Activated CD4-positive, alpha-beta T cell treated with anti-CD3 and anti-CD28 coated beads, Interleukin-2, amount 10 ng/mL, durations not matched to agents 7 days and 5 days (primary cell): ENCODE data around the gene RASSF4. TPM values are rescaled to one million over a fixed set of nuclear protein-coding genes. Genes with fewer than 3 reads are reported as not detected.

Experiments used
- CTCF ChIA-PET: fragments of 350-600 bp; sonication (Branson Sonifier 250); formaldehyde crosslinking; loops from one replicate; lab custom pipeline; 2021; ENCODE audit warnings: antibody characterized with exemption; lab: Charles Lee
- POLR2A ChIA-PET: fragments of 350-600 bp; sonication (Branson Sonifier 250); formaldehyde crosslinking; loops from one replicate; lab custom pipeline; 2021; ENCODE audit warnings: antibody characterized with exemption; lab: Charles Lee
- DNase-seq: peaks from one replicate; pipeline ENCODE4 v3.0.0-alpha.2; 2020
- H3K27ac Mint-ChIP-seq: one replicate; pipeline ENCODE4 v1.8.0; 2021; ENCODE audit warnings: mild to moderate bottlenecking, moderate library complexity, mixed read lengths
- H3K27me3 Mint-ChIP-seq: one replicate; pipeline ENCODE4 v1.8.0; 2021; ENCODE audit warnings: mixed read lengths
- H3K36me3 Mint-ChIP-seq: one replicate; pipeline ENCODE4 v1.8.0; 2021; ENCODE audit warnings: low read depth, mixed read lengths
- H3K4me1 Mint-ChIP-seq: one replicate; pipeline ENCODE4 v1.8.0; 2021; ENCODE audit warnings: mixed read lengths
- H3K4me3 Mint-ChIP-seq: one replicate; pipeline ENCODE4 v1.8.0; 2021; ENCODE audit warnings: mild to moderate bottlenecking, moderate library complexity, mixed read lengths
- H3K9me3 Mint-ChIP-seq: one replicate; pipeline ENCODE4 v1.8.0; 2021; ENCODE audit warnings: mixed read lengths
- total RNA-seq, 2 experiments: library from RNA; stranded (reverse); gene quantifications; one replicate each; pipeline ENCODE4 v1.2.3, GENCODE V29; 2021

Gene RASSF4
- total RNA-seq, 2 experiments from 2014 or later: 0.42 to 0.52 TPM

GRCh38 chr10:44931621-44932516, 27.7 kb upstream of the RASSF4 start:
- Mint-ChIP-seq H3K27ac (no peak overlapping the region), H3K27me3 (no peaks in the 10 kb centered on the region), H3K9me3 (no peaks in the 10 kb centered on the region), H3K4me3 (no peak overlapping the region), H3K4me1 (peaks cover 8% of the 10 kb centered on the region), H3K36me3 (no peaks in the 10 kb centered on the region)
- DNase-seq: no peak
- ChIA-PET POLR2A (interaction anchor here (1.2 kb wide), 1 partner anchor 70 kb away, joined by 3 read pairs; no protein-coding TSS in a partner anchor), CTCF (interaction anchor here (0.6 to 2.9 kb wide), 16 partner anchors 7 to 617 kb away, joined by 3 to 17 read pairs (median 4); partner anchors contain the start of gene DEPP1)

GRCh38 chr10:44932517-44933450, 26.8 kb upstream of the RASSF4 start:
- POLR2A ChIA-PET: interaction anchor here (1.2 kb wide), 1 partner anchor 69 kb away, joined by 3 read pairs; no protein-coding TSS in a partner anchor

GRCh38 chr10:44933451-44934321, 25.9 kb upstream of the RASSF4 start:
- H3K9me3 Mint-ChIP-seq: no peaks in the 10 kb centered on the region
- peaks cover 8% of the 10 kb centered on the region for H3K4me1 Mint-ChIP-seq
- ChIA-PET POLR2A (interaction anchor here (1.2 kb wide), 1 partner anchor 68 kb away, joined by 3 read pairs; no protein-coding TSS in a partner anchor), CTCF (interaction anchor here (0.7 to 2.9 kb wide), 16 partner anchors 9 to 70 kb away, joined by 3 to 17 read pairs (median 4); partner anchors contain the start of gene DEPP1)
- H3K36me3 Mint-ChIP-seq: no peaks in the 10 kb centered on the region
- H3K4me3 Mint-ChIP-seq: no peak overlapping the region
- H3K27me3 Mint-ChIP-seq: no peaks in the 10 kb centered on the region
- H3K27ac Mint-ChIP-seq: no peak overlapping the region
- no peak for DNase-seq

More at GRCh38 chr10:44932517-44933450, 26.8 kb upstream of the RASSF4 start:
- Mint-ChIP-seq H3K4me1 (peaks cover 8% of the 10 kb centered on the region), H3K9me3 (no peaks in the 10 kb centered on the region), H3K36me3 (no peaks in the 10 kb centered on the region), H3K4me3 (no peak overlapping the region), H3K27me3 (no peaks in the 10 kb centered on the region), H3K27ac (no peak overlapping the region)
- CTCF ChIA-PET: interaction anchor here (0.6 to 2.9 kb wide), 17 partner anchors 8 to 71 kb away, joined by 3 to 17 read pairs (median 3); partner anchors contain the start of gene DEPP1
- DNase-seq: peak; percentile 84

GRCh38 chr10:44934416-44935200, 25.0 kb upstream of the RASSF4 start:
- POLR2A ChIA-PET: no interaction called here

DNA sequence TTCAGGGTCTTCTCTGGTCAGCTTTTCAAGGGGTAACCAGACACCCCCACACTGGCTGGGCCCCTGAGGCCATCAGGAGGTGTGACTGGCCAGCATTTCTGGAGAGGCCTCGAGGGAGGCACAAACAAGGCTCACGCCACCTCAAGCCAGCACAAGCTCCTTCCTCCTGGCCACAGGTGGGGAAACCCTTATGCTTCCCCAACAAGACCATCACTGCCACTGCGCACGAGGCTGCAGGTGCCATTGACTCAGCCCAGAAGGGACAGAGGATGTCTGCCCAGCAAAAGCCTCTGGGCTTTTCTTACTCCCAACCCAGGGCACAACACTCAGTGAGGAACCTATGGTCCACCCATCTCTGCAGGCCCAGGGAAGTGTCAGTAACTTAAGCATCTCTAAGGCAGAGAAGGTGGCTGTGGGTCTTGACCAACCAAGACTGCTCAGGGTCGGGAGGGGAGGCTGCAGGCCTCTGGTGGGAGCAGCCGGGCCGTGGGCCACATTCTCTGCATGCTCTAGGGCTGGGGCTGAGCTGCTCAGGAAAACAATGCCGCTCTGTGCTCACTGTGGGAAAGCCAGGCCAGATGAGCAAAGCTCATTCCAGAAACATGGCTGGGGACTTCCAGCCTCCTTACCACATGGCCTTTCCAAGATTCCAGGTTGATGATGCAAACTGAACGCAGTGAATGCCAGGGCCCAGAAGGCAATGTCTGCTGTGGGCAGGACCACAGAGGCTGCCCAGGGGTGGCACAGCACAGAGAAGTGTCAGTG, 24.2 kb upstream of the RASSF4 start:
- H3K9me3 Mint-ChIP-seq: no peaks in the 10 kb centered on the region
- H3K27me3 Mint-ChIP-seq: peaks cover 2% of the 10 kb centered on the region
- no peak for DNase-seq
- no peak overlapping the region for H3K4me3 Mint-ChIP-seq
- ChIA-PET CTCF (interaction anchor here (1.1 kb wide), 1 partner anchor 8 kb away, joined by 3 read pairs; no protein-coding TSS in a partner anchor), POLR2A (no interaction called here)
- no peaks in the 10 kb centered on the region for H3K36me3 Mint-ChIP-seq
- peak overlapping the region; percentile 14 for H3K27ac Mint-ChIP-seq
- peaks cover 9% of the 10 kb centered on the region for H3K4me1 Mint-ChIP-seq

More at GRCh38 chr10:44934416-44935200, 25.0 kb upstream of the RASSF4 start:
- DNase-seq: no peak
- Mint-ChIP-seq H3K36me3 (no peaks in the 10 kb centered on the region), H3K9me3 (no peaks in the 10 kb centered on the region), H3K4me1 (peaks cover 8% of the 10 kb centered on the region), H3K4me3 (no peak overlapping the region), H3K27ac (no peak overlapping the region), H3K27me3 (no peaks in the 10 kb centered on the region)
- CTCF ChIA-PET: no interaction called here

GRCh38 chr10:44935966-44936295, 23.7 kb upstream of the RASSF4 start:
- DNase-seq: no peak
- ChIA-PET CTCF (interaction anchor here (1.1 kb wide), 1 partner anchor 9 kb away, joined by 3 read pairs; no protein-coding TSS in a partner anchor), POLR2A (no interaction called here)
- Mint-ChIP-seq H3K9me3 (no peaks in the 10 kb centered on the region), H3K36me3 (no peaks in the 10 kb centered on the region), H3K4me1 (peaks cover 9% of the 10 kb centered on the region), H3K27ac (peak overlapping the region; percentile 14), H3K4me3 (no peak overlapping the region), H3K27me3 (peaks cover 2% of the 10 kb centered on the region)

GRCh38 chr10:44936314-44936975, 23.2 kb upstream of the RASSF4 start:
- CTCF ChIA-PET: interaction anchor here (0.7 to 2.0 kb wide), 3 partner anchors 9 to 13 kb away, joined by 3 to 7 read pairs (median 3); no protein-coding TSS in a partner anchor
- H3K27me3 Mint-ChIP-seq: peaks cover 6% of the 10 kb centered on the region
- POLR2A ChIA-PET: no interaction called here
- H3K9me3 Mint-ChIP-seq: no peaks in the 10 kb centered on the region
- no peak overlapping the region for H3K27ac Mint-ChIP-seq
- DNase-seq: no peak
- H3K4me3 Mint-ChIP-seq: no peak overlapping the region
- H3K4me1 Mint-ChIP-seq: peaks cover 9% of the 10 kb centered on the region
- H3K36me3 Mint-ChIP-seq: no peaks in the 10 kb centered on the region

DNA sequence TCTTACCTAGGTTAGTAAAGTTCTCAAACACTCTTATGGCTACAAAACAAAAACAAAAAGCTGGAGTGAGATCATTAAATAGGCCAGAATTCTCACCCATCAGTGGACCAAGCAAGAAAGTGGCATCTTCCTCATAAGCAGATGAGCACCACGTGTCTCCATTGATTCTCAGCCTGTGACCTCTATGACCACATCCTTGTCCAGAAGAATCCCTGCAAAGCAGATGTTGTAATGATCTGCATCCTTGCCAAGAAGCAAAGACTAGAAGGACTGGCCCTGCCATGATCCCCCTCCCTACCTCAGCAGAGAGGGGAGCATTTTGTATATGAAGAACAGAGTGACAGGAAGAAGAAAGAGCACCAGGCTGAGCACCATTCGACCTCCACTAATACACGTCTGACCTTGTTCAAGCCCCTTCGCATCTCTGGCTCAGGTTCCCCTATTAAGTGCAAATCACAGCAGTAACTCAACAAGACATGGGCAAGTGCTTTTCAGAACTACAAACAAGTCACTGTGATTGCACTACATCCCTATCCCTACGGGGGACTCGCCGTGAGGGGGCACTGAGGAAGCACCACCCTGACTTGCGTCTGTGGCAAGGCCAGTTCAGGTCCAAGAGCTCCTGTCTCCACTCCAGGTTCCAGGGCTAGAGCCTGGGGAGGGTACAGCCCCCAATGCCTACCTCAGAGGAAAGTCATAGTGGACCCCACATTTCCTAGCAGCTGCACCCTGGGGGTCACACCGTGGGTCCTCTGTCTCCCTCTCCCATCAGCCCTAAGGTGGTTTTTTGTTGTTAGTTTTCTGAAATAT, 22.2 kb upstream of the RASSF4 start:
- DNase-seq: no peak
- Mint-ChIP-seq H3K27ac (no peak overlapping the region), H3K27me3 (peaks cover 12% of the 10 kb centered on the region), H3K4me1 (peaks cover 9% of the 10 kb centered on the region), H3K36me3 (no peaks in the 10 kb centered on the region), H3K4me3 (no peak overlapping the region), H3K9me3 (no peaks in the 10 kb centered on the region)
- POLR2A ChIA-PET: no interaction called here
- CTCF ChIA-PET: interaction anchor here (0.8 to 2.0 kb wide), 2 partner anchors 10 to 43 kb away, joined by 3 to 7 read pairs; no protein-coding TSS in a partner anchor

DNA sequence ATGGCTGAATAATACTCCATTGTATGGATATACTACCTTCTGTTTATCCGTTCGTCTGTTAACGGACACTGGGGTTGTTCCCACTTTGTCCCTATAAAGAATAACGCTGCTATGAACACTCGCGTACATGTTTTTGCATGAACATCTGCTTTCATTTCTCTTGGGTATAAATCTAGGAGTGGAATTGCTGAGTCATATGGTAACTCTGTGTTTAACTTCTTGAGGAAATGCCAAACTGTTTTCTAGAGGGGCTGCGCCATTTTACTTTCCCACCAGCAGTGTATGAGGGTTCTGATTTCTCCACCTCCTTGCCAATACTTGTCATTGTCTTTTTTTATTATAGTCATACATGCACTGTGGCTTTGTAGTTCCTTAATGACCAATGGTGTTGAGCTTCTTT, 20.6 kb upstream of the RASSF4 start:
- DNase-seq: no peak
- Mint-ChIP-seq H3K36me3 (no peaks in the 10 kb centered on the region), H3K4me1 (peaks cover 9% of the 10 kb centered on the region), H3K9me3 (no peaks in the 10 kb centered on the region), H3K27me3 (peaks cover 19% of the 10 kb centered on the region), H3K27ac (no peak overlapping the region), H3K4me3 (no peak overlapping the region)
- ChIA-PET POLR2A (no interaction called here), CTCF (no interaction called here)
